K562 (cell line): ENCODE measurements around the gene CDKL4.

Source experiments
- ELF1 ChIP-seq: fragments of 200-800 bp; sonication (Bioruptor generic); IDR thresholded peaks from 2 replicates; pipeline ENCODE4 v1.6.1; 2016; ENCODE audit warnings: missing genetic modification characterization, missing compliant biosample characterization
- L3MBTL2 ChIP-seq: fragments of 450-650 bp; IDR thresholded peaks from 2 replicates; pipeline ENCODE4 v1.6.1; 2016; ENCODE audit warnings: mild to moderate bottlenecking, moderate library complexity
- RNF2 ChIP-seq: sonication (generic); IDR thresholded peaks from 2 replicates; pipeline ENCODE4 v1.6.1; 2016
- SP1 ChIP-seq: sonication (generic); formaldehyde crosslinking; IDR thresholded peaks from 2 replicates; pipeline ENCODE4 v1.8.1; 2022; ENCODE audit warnings: mild to moderate bottlenecking, missing genetic modification reagents
- TARDBP ChIP-seq: fragments of 450-650 bp; IDR thresholded peaks from 2 replicates; pipeline ENCODE4 v1.6.1; 2016
- ZNF239 ChIP-seq: fragments of 250-450 bp; sonication (Bioruptor Pico); IDR thresholded peaks from 2 replicates; pipeline ENCODE4 v1.4.0; 2020; ENCODE audit warnings: mild to moderate bottlenecking
- TF ChIP-seq, protein P1 (sequence below): sonication (generic); formaldehyde crosslinking; IDR thresholded peaks from 2 replicates; pipeline ENCODE4 v1.8.0; 2022; ENCODE audit warnings: mild to moderate bottlenecking, missing genetic modification reagents
- TF ChIP-seq, protein P2 (sequence below), 3 experiments: IDR thresholded peaks in 2 of 3; conservative IDR thresholded peaks in 1 of 3; 2 replicates each; pipeline ENCODE4 v1.5.1; 2011 to 2012; ENCODE audit warnings: low read length in 3 of 3, mild to moderate bottlenecking in 3 of 3, control low read depth in 2 of 3, improper control_type of control experiment in 1 of 3, inconsistent platforms in 1 of 3, low read depth in 1 of 3, mixed read lengths in 1 of 3, moderate library complexity in 1 of 3; ENCODE audit not compliant: insufficient read depth in 2 of 3

DNA sequence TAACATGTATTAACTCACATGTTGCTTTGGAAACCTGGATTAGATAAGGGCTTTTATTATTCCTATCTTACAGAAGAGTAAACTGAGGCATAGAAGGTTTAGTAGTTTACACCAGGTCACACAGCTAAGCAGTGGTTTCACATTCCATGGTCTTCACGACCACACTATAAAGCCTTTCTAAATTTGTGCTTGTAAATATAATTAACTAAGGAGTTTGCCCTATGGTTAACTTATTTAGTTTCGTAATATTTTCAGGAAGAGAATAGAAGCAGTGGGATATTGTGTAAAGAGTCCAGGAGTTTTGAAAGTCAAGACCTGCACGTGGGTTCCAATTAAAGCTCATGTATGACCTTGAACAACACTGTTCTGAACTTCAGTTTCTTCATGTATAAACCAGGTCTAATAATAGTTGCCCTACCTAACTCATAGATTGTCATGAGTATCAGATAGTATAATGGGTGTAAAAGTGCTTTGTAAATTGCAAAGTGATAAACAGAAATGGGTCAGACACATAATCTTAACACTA lies 103.4 kb downstream of the CDKL4 start:
- TF ChIP-seq ZNF239 (CRISPR knock-in tag) (no peak), RNF2 (no peak), SP1 (CRISPR knock-in tag) (no peak), L3MBTL2 (0 out of 2 replicates have a peak, but pooled peaks have one; percentile 13), TARDBP (no peak), ELF1 (tag) (no peak)
- TF ChIP-seq, protein P1, sequence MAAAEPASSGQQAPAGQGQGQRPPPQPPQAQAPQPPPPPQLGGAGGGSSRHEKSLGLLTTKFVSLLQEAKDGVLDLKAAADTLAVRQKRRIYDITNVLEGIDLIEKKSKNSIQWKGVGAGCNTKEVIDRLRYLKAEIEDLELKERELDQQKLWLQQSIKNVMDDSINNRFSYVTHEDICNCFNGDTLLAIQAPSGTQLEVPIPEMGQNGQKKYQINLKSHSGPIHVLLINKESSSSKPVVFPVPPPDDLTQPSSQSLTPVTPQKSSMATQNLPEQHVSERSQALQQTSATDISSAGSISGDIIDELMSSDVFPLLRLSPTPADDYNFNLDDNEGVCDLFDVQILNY (CRISPR knock-in tag), result no peak
- TF ChIP-seq, protein P2, sequence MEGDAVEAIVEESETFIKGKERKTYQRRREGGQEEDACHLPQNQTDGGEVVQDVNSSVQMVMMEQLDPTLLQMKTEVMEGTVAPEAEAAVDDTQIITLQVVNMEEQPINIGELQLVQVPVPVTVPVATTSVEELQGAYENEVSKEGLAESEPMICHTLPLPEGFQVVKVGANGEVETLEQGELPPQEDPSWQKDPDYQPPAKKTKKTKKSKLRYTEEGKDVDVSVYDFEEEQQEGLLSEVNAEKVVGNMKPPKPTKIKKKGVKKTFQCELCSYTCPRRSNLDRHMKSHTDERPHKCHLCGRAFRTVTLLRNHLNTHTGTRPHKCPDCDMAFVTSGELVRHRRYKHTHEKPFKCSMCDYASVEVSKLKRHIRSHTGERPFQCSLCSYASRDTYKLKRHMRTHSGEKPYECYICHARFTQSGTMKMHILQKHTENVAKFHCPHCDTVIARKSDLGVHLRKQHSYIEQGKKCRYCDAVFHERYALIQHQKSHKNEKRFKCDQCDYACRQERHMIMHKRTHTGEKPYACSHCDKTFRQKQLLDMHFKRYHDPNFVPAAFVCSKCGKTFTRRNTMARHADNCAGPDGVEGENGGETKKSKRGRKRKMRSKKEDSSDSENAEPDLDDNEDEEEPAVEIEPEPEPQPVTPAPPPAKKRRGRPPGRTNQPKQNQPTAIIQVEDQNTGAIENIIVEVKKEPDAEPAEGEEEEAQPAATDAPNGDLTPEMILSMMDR (IDR thresholded peaks at IDR 0.05 in 2 of 3, conservative IDR thresholded peaks at IDR 0.05 in 1 of 3; ENCODE audit: insufficient read depth in 2 of 3, low read depth in 1 of 3, low read length in 3 of 3), result no peak
